WERI-Rb-1 (cell line): Measurements from ENCODE around the gene LIMS2.

Source experiments
- DNase-seq: peaks from one replicate; pipeline ENCODE4 v3.0.0-alpha.2; 2020
- H3K27ac ChIP-seq: fragments of 250-450 bp; sonication (Bioruptor Pico); 2 replicates; pipeline ENCODE4 v1.5.1; 2020; ENCODE audit warnings: mild to moderate bottlenecking, moderate library complexity
- H3K27me3 ChIP-seq: fragments of 250-450 bp; sonication (Bioruptor Pico); 2 replicates; pipeline ENCODE4 v1.5.1; 2021; ENCODE audit warnings: mild to moderate bottlenecking, low read depth, moderate library complexity; ENCODE audit not compliant: insufficient read depth, severe bottlenecking
- H3K36me3 ChIP-seq: fragments of 250-450 bp; sonication (Bioruptor Pico); 2 replicates; pipeline ENCODE4 v1.5.1; 2020; ENCODE audit warnings: mild to moderate bottlenecking, moderate library complexity
- H3K4me3 ChIP-seq: 2 replicates; pipeline ENCODE4 v1.5.1; 2011; ENCODE audit warnings: low read depth, mild to moderate bottlenecking, control low read depth, low read length
- H3K9me3 ChIP-seq: fragments of 250-450 bp; sonication (Bioruptor Pico); 2 replicates; pipeline ENCODE4 v1.5.1; 2021; ENCODE audit warnings: mild to moderate bottlenecking, moderate library complexity; ENCODE audit not compliant: severe bottlenecking
- CTCF ChIP-seq: IDR thresholded peaks from 2 replicates; pipeline ENCODE4 v1.5.1; 2011; ENCODE audit warnings: low read depth, mild to moderate bottlenecking, control low read depth, inconsistent platforms, low read length

LIMS2 gene

DNA sequence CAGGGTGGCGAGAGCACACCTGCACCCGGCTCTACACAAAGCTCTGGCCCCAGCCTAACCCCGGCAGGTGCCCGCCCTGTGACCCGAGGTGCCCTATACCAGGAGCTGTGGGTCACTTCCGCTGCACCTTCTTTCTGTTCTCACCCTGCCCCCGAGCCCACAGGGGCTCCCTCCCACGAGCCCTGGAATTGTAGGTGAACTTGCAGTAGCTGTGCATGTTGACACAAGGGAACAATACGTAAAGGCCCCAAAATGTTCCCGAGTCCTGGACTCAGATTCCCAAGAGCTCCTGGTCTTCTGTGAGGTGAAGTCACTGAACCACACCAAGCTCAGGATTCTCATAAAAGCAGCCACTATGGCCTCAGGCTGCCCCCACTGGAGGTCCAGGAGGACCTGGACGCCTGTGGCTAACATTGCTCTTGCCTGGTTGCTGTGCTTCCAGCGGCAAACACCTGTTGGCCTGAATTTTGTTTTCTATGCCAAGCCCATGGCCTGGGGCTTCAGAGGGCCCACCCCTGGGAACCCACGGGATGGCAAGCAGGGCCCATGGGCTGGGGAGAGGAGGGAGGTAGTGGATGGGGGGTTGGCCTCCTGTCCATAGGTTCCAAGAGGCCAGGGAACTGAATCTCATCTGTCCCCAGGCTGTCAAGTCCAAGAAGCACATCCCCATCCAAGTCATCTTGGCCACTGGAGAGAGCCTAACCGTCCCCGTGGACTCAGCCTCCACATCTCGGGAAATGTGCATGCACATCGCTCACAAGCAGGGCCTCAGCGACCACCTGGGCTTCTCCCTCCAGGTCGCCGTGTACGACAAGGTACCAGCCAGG is 52.6 kb downstream of the LIMS2 start:
- Histone ChIP-seq H3K36me3 (no peaks in the 10 kb centered on the region), H3K27ac (no peak overlapping the region), H3K4me3 (no peak overlapping the region), H3K27me3 (no peaks in the 10 kb centered on the region), H3K9me3 (no peaks in the 10 kb centered on the region)
- TF ChIP-seq CTCF, result no peak
- DNase-seq, result no peak

- no peak for DNase-seq
- H3K4me3 ChIP-seq, result no peak overlapping the region
- no peaks in the 10 kb centered on the region for H3K36me3 ChIP-seq
- H3K27me3 ChIP-seq, result no peaks in the 10 kb centered on the region
- no peak overlapping the region for H3K27ac ChIP-seq
- TF ChIP-seq CTCF, result no peak
- no peaks in the 10 kb centered on the region for H3K9me3 ChIP-seq
Measured at GRCh38 chr2:127621981-127622431, 53.3 kb downstream of the LIMS2 start.

DNA sequence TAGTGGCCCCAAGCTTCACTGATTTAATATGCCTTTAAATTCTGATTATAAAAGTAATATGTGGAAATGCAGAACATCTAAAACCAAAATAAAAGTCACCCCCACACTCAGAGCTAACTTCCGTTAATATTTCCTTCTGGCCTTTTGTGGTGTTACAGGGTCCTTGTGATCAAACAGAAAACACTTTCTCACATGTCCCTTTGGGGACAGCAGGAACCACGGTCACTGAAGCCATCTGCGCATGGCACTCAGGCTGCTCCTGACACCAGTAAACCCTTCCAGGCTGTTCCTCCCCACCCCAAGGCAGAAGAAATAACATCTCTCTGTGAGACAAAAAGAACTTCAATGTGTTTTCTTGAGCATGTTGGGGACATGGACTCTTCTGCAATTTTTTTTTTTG is 54.5 kb downstream of the LIMS2 start:
- Histone ChIP-seq H3K27ac (no peak overlapping the region), H3K4me3 (no peak overlapping the region), H3K27me3 (no peaks in the 10 kb centered on the region), H3K9me3 (no peaks in the 10 kb centered on the region), H3K36me3 (no peaks in the 10 kb centered on the region)
- TF ChIP-seq CTCF, result no peak
- no peak for DNase-seq

- H3K27me3 ChIP-seq, result no peaks in the 10 kb centered on the region
- peak; percentile 3 for DNase-seq
- H3K27ac ChIP-seq, result no peak overlapping the region
- H3K36me3 ChIP-seq, result no peaks in the 10 kb centered on the region
- no peaks in the 10 kb centered on the region for H3K9me3 ChIP-seq
- no peak for TF ChIP-seq CTCF
- no peak overlapping the region for H3K4me3 ChIP-seq
Measured at GRCh38 chr2:127619877-127620705, 55.2 kb downstream of the LIMS2 start.

DNA sequence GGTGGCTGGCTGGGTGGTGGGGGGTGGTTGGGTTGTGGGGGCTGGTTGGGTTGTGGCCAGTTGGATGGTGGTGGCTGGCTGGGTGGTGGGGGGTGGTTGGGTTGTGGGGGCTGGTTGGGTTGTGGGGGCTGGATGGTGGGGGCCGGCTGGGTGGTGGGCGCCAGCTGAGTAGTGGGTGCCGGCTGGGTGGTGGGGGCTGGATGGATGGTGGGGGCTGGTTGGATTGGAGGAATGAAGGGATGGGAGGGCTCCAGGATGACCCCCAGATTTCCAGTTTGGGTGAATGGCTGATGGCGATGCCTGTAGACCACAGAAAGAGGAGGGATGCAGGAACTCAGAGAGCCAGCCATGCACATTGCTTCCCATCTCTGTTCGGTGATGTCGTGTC is 56.1 kb downstream of the LIMS2 start:
- H3K9me3 ChIP-seq, result no peaks in the 10 kb centered on the region
- H3K27me3 ChIP-seq, result no peaks in the 10 kb centered on the region
- H3K36me3 ChIP-seq, result no peaks in the 10 kb centered on the region
- TF ChIP-seq CTCF, result no peak
- no peak overlapping the region for H3K27ac ChIP-seq
- peak; percentile 0 for DNase-seq
- H3K4me3 ChIP-seq, result no peak overlapping the region
